ENCODE measurements around the gene GRHL1.

Gene GRHL1

GRCh38 chr2:9949239-9949991 lies 2.1 kb upstream of the GRHL1 start:
- DNase-seq (ENCODE audit: low read depth): no peak

- DNase-seq (ENCODE audit: low read depth): no peak
These were observed 1.4 kb upstream of the GRHL1 start for GRCh38 chr2:9949992-9950520.

- DNase-seq (ENCODE audit: low read depth): peak; percentile 13
These were observed 797 bp upstream of the GRHL1 start for GRCh38 chr2:9950521-9951271.

GRCh38 chr2:9951272-9951521 lies 296 bp upstream of the GRHL1 start:
- no peak for DNase-seq (ENCODE audit: low read depth)

GRCh38 chr2:9952286-9952737 lies 819 bp downstream of the GRHL1 start:
- DNase-seq (ENCODE audit: low read depth): no peak

GRCh38 chr2:9952856-9953503 lies 1.5 kb downstream of the GRHL1 start:
- DNase-seq (ENCODE audit: low read depth): no peak

- DNase-seq (ENCODE audit: low read depth): no peak
These were observed 2.6 kb downstream of the GRHL1 start for GRCh38 chr2:9954136-9954535.

- no peak for DNase-seq (ENCODE audit: low read depth)
These were observed 6.6 kb downstream of the GRHL1 start for GRCh38 chr2:9958057-9958456.

- DNase-seq (ENCODE audit: low read depth): no peak
These were observed 7.8 kb downstream of the GRHL1 start for GRCh38 chr2:9959262-9959661.

- DNase-seq (ENCODE audit: low read depth): no peak
These were observed 9.5 kb downstream of the GRHL1 start for GRCh38 chr2:9961013-9961412.

GRCh38 chr2:9964334-9964980 lies 13.0 kb downstream of the GRHL1 start:
- no peak for DNase-seq (ENCODE audit: low read depth)

- no peak for DNase-seq (ENCODE audit: low read depth)
These were observed 13.8 kb downstream of the GRHL1 start for GRCh38 chr2:9965119-9965822.

GRCh38 chr2:9966491-9967022 lies 15.1 kb downstream of the GRHL1 start:
- DNase-seq (ENCODE audit: low read depth): no peak

GRCh38 chr2:9967053-9967775 lies 15.7 kb downstream of the GRHL1 start:
- DNase-seq (ENCODE audit: low read depth): no peak

- no peak for DNase-seq (ENCODE audit: low read depth)
These were observed 17.3 kb downstream of the GRHL1 start for GRCh38 chr2:9968553-9969497.

- DNase-seq (ENCODE audit: low read depth): no peak
These were observed 18.9 kb downstream of the GRHL1 start for GRCh38 chr2:9970200-9971044.

- DNase-seq (ENCODE audit: low read depth): no peak
These were observed 19.8 kb downstream of the GRHL1 start for GRCh38 chr2:9971105-9971818.

GRCh38 chr2:9971890-9972289 lies 20.4 kb downstream of the GRHL1 start:
- DNase-seq (ENCODE audit: low read depth): no peak
